Sigmoid colon (tissue), 4 donors: ENCODE results near the gene PMP22.

Experiments used
- CTCF ChIP-seq, 4 experiments: fragments of 450-650 bp in 3 of 4; fragments of 200-600 bp in 1 of 4; IDR thresholded peaks; one replicate each; pipeline ENCODE4 v1.5.1; 2016 to 2019; ENCODE audit warnings: antibody characterized with exemption in 4 of 4, mild to moderate bottlenecking in 3 of 4, moderate library complexity in 2 of 4
- POLR2AphosphoS5 ChIP-seq, 4 donors: sonication (generic); formaldehyde crosslinking; IDR thresholded peaks; one replicate each; pipeline ENCODE4 v1.6.1; 2017; ENCODE audit warnings: antibody characterized with exemption in 4 of 4

GRCh38 chr17:15232517-15232915, 32.6 kb downstream of the PMP22 start:
- TF ChIP-seq CTCF (IDR thresholded peaks at IDR 0.05): no peak
- no peak for TF ChIP-seq POLR2AphosphoS5 (IDR thresholded peaks at IDR 0.05)
